ENCODE results near the gene RAB3A.

The RAB3A gene

GRCh38 chr19:18197306-18197705 is 6.5 kb downstream of the RAB3A start:
- no peak for DNase-seq

DNA sequence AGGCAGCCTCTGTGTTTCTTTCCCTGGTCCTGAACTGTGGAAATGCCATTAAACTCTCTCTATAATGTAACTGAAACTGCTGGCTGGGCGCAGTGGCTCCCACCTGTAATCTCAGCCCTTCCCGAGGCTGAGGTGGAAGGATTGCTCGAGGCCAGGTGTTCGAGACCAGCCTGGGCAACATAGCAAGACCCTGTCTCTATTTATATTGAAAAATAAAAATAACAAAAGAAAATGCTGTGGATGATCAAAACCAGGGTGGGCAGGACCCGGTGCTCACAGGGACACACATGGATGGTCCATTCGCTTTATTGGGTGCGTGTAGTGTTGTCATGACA is 7.4 kb downstream of the RAB3A start:
- no peak for DNase-seq

GRCh38 chr19:18194554-18195238 is 9.1 kb downstream of the RAB3A start:
- DNase-seq: peak; percentile 18

- DNase-seq: no peak
Measured at GRCh38 chr19:18194181-18194530, 9.7 kb downstream of the RAB3A start.

GRCh38 chr19:18193388-18194180 is 10.3 kb downstream of the RAB3A start:
- no peak for DNase-seq

- peak; percentile 97 for DNase-seq
Measured at GRCh38 chr19:18192673-18193387, 11.0 kb downstream of the RAB3A start, which contains the start of gene MPV17L2. Gene MPV17L2, plus strand, starts transcription at chr19:18193218. Its CDS starts 64 bp downstream, at chr19:18193282.

- no peak for DNase-seq
Measured at GRCh38 chr19:18191640-18192062, 12.2 kb downstream of the RAB3A start.

GRCh38 chr19:18190278-18190677 is 13.6 kb downstream of the RAB3A start:
- no peak for DNase-seq

DNA sequence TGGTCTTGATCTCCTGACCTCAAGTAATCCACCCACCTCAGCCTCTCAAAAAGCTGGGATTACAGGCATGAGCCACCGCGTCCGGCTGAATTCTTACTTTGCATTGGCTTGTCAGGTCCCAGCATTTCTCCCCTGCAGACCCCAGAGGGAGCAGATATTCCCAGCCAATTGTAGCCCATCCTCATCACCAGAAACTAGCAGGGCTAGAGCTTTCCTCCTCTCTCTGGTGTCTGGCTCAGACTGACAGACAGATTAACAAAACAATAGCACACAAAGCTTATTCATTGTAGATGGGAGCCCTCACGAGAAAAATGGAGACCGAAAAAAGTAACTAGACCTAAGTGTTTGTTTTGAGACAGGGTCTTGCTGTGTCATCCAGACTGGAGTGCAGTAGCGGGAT is 18.3 kb downstream of the RAB3A start:
- no peak for DNase-seq

DNA sequence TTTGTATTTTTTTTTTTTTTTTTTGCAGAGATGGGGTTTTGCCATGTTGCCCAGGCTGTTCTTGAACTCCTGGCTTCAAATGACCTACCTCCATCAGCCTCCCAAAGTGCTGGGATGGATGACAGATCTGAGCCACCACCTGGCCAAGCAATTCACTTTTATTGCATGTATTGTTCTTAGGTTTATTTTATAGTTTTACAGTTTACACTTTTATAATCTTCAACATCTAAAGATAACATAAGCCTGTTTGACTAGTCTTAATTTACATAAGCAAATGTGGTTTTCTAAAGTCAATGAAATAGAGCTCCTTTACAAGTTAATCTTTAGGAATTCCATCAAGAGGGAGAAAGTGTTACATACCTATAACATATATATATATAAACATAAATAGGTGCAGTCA is 20.3 kb downstream of the RAB3A start:
- no peak for DNase-seq

DNA sequence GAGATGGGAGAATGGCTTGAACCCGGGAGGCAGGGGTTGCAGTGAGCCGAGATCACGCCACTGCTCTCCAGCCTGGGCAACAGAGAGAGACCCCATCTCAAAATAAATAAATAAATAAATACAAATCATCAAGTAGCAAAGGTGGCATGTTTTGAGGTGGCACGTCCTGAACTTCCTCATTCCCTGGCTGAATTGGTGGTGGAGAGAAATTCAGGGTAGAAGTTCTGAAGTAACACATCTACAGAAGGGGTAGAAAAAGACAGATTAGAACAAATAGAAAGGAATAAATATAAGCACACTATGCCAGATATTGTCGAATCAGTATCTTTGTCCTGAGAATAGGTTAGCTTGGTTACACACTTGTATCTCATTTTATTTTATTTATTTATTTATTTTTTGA is 23.9 kb downstream of the RAB3A start:
- DNase-seq: no peak

DNA sequence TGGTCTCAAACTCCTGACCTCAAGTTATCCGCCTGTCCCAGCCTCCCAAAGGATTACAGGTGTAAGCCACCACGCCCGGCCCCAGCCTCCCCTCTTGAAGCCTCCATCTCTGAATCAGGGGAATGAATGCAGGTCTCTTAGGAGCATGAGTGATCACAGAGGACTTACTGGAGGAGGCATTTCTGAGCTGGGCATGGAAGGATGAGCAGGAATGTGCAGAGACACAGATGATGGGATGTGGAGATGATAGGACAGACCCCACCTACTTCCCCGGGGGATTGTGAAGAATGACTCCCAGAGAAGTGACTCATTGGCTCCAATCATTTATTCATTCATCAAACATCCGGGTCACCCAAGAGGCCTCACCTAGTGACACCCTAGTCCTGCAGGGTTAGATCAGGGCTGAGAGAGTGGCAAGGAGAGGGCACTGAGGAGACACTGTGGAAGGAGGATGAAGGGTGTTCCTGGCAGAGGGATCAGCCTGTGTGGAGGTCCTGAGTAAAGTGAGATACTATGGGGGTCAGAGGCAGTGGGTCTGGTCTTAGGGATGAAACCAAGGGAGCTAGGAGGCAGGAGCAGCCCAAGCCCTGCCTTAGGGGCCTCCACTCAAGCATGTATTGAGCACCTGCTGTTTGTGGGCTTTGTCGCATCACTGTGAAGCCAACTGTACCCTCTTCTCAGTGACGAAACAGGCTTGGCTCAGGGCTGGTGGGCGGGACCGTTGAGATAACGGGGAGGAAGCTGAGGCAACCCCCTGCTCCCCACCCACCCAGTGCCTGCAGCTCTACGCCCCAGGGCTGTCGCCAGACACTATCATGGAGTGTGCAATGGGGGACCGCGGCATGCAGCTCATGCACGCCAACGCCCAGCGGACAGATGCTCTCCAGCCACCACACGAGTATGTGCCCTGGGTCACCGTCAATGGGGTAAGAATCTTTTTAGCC is 27.2 kb downstream of the RAB3A start:
- DNase-seq: no peak

- no peak for DNase-seq
Measured at GRCh38 chr19:18174983-18175382, 28.9 kb downstream of the RAB3A start.

- peak; percentile 51 for DNase-seq
Measured at GRCh38 chr19:18173572-18174288, 30.1 kb downstream of the RAB3A start, which contains the start of gene IFI30. Gene IFI30, plus strand, starts transcription at chr19:18173813. Its CDS starts 29 bp downstream, at chr19:18173842.

- DNase-seq: no peak
Measured at GRCh38 chr19:18173054-18173571, 30.7 kb downstream of the RAB3A start.

- no peak for DNase-seq
Measured at GRCh38 chr19:18172331-18173053, 31.4 kb downstream of the RAB3A start.

DNA sequence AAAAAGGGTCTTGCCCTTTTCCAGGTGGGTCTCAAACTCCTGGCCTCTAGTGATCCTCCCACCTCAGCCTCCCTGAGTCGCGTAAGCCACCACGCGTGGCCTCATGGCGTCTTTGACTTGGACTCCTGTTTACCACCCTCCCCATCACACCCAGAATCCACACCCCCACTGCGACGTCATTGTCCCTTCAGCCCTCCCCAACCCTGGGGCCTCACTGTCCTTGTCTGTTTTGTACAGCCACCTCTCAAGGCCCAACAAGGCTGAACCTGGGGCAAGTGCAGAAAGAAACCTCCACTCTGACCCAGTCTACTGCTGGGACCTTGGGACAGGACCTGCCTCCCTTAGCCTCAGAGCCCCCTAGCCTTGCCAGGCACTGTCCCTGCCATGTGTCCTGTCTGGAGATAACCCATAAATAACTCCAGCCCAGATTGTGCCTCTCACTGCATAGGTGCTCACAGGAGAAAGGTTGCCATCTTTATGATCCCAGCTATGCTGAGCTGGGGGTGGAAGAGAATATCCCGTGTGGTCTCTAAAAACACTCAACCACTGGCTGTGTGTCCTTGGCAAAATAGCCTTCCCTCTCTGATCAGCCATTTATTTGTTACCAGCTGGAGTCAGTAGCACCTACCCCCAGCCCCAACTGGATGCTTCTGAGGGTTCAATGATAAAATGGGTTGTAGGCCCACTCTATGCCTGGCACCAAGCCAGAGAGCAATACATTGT is 32.1 kb downstream of the RAB3A start:
- no peak for DNase-seq

DNA sequence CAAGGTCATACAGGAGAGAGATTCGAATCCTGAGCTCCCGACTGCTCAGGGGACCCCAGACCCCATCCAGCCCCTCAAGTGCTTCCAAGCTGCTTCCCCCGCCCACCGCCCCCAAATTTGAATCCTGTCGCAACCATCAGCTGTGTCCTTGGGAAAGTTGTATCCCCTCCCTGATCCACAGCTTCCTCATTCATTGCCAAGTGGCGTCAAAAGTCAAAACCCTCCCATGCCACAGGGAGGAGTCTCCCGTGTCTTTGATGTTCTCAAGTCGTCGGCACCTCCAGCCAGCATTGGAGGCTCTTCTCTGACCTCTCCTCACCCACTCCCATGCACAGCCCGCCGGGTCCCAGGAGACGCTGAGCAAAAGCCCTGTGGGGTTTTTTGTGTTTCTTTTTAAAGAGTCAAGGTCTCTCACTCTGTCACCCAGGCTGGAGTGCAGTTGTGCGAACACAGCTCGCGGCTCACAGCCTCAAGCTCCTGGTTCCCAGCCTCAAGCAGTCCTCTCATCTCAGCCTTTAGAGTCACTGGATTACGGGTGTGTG is 33.1 kb downstream of the RAB3A start:
- no peak for DNase-seq

DNA sequence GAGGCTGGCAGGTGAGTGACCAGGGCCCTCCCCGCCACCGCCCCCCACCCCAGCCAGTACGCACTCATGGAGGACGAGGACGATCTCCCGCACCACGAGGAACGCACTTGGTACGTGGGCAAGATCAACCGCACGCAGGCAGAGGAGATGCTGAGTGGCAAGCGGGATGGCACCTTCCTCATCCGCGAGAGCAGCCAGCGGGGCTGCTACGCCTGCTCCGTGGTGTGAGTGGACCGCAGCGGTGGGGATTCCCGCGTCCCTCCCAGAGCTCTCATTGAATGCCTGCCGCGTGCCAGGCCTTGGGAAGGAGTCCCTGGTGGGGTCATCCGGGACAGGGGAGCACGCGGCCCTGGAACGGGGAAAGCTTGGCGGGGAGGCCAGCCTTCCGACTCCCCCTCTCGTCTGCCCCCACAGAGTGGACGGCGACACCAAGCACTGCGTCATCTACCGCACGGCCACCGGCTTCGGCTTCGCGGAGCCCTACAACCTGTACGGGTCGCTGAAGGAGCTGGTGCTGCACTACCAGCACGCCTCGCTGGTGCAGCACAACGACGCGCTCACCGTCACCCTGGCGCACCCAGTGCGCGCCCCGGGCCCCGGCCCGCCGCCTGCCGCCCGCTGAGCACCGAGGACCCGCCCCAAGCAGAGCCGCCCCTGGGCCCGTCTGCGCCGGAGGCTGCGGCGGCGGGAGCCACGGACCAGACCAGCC is 35.0 kb downstream of the RAB3A start:
- DNase-seq: no peak
